ENCODE results near the gene PRLH.
"Not testable (repeated sequence)": the region's sequence is repeated elsewhere in the genome, so short reads cannot be mapped to it uniquely, and the experiment has no call there.

The PRLH gene

GRCh38 chr2:237581751-237582746 lies 15.7 kb downstream of the PRLH start:
- DNase-seq (ENCODE audit: low spot score): peak; percentile 55

- no peak for DNase-seq (ENCODE audit: low spot score)
Measured at GRCh38 chr2:237583385-237584295, 17.3 kb downstream of the PRLH start.

- no peak for DNase-seq (ENCODE audit: low spot score)
Measured at GRCh38 chr2:237585590-237586221, 19.3 kb downstream of the PRLH start.

GRCh38 chr2:237588044-237588696 lies 21.8 kb downstream of the PRLH start:
- no peak for DNase-seq (ENCODE audit: low spot score)

- DNase-seq (ENCODE audit: low spot score): no peak
Measured at GRCh38 chr2:237590272-237591140, 24.1 kb downstream of the PRLH start, which contains the start of gene RAB17. Gene RAB17 (minus strand): TSS chr2:237590734. CDS start chr2:237586154, 4,580 bp downstream.

GRCh38 chr2:237591141-237591881 lies 24.9 kb downstream of the PRLH start:
- no peak for DNase-seq (ENCODE audit: low spot score)

- no peak for DNase-seq (ENCODE audit: low spot score)
Measured at GRCh38 chr2:237592425-237592980, 26.1 kb downstream of the PRLH start.

- DNase-seq (ENCODE audit: low spot score): no peak
Measured at GRCh38 chr2:237593036-237593435, 26.7 kb downstream of the PRLH start.

- DNase-seq (ENCODE audit: low spot score): no peak
Measured at GRCh38 chr2:237593596-237594320, 27.4 kb downstream of the PRLH start.

GRCh38 chr2:237594514-237594871 lies 28.1 kb downstream of the PRLH start:
- no peak for DNase-seq (ENCODE audit: low spot score)

- not testable (repeated sequence) for DNase-seq (ENCODE audit: low spot score)
Measured at GRCh38 chr2:237595829-237596519, 29.6 kb downstream of the PRLH start.

GRCh38 chr2:237596520-237597195 lies 30.3 kb downstream of the PRLH start:
- DNase-seq (ENCODE audit: low spot score): no peak

- DNase-seq (ENCODE audit: low spot score): no peak
Measured at GRCh38 chr2:237597196-237598145, 31.1 kb downstream of the PRLH start.

GRCh38 chr2:237598468-237599208 lies 32.3 kb downstream of the PRLH start:
- no peak for DNase-seq (ENCODE audit: low spot score)

GRCh38 chr2:237599465-237600110 lies 33.2 kb downstream of the PRLH start:
- DNase-seq (ENCODE audit: low spot score): no peak
